CD4-positive, alpha-beta T cell treated with Interleukin-21 for 1 hour (primary cell): ENCODE data around the gene ST8SIA3.
"Not testable (repeated sequence)": the region's sequence is repeated elsewhere in the genome, so short reads cannot be mapped to it uniquely, and the experiment has no call there.

Experiments
- DNase-seq: peaks from one replicate; pipeline ENCODE4 v3.0.0-alpha.2; 2020

The ST8SIA3 gene

DNA sequence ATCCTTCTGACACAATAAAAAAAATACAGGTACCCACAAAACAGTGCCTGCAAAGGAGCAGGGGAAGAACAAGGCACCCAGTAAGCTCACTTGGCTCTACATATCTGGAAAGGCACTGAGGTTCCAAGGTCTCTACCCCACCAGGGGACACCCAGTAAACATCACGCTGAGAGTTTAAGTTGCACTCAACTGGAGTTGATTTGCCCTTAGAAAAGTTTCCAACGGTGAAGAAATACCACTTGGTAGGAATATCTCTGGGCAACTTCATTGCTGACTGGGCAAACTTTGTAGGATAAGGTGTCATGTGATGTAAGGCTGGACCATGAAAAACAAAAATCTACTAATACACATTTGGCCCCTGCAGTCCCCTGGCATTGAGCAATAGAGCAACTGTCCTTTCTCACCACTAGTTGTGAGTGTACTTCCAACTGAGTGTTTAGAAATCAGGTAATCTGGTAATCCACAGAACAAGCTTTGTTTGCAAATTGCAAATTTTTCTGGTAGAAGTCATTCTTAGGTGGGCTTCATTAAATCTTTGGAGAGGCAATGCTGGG lies 14.2 kb downstream of the ST8SIA3 start:
- DNase-seq = no peak

DNA sequence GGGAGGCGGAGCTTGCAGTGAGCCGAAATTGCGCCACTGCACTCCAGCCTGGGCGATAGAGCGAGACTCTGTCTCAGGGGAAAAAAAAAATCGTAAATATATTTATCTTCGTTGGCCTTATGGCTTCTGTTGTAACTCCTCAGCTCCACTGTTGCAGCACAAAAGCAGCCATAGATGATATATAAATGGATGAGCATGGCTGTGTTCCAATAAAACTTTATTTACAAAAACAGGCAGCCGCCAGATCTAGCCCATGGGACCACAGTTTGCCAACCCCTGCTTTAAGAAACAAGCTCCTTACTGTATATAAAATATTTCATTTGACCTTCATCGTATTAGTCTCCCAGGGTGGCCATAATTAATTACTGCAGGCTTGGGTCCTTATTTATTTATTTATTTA lies 20.1 kb downstream of the ST8SIA3 start:
- no peak for DNase-seq

- DNase-seq = no peak
Measured at GRCh38 chr18:57373017-57373416, 20.7 kb downstream of the ST8SIA3 start.

GRCh38 chr18:57376503-57376902 lies 24.1 kb downstream of the ST8SIA3 start:
- DNase-seq = no peak

- no peak for DNase-seq
Measured at GRCh38 chr18:57389271-57389670, 36.9 kb downstream of the ST8SIA3 start.

GRCh38 chr18:57390044-57390443 lies 37.7 kb downstream of the ST8SIA3 start:
- no peak for DNase-seq

DNA sequence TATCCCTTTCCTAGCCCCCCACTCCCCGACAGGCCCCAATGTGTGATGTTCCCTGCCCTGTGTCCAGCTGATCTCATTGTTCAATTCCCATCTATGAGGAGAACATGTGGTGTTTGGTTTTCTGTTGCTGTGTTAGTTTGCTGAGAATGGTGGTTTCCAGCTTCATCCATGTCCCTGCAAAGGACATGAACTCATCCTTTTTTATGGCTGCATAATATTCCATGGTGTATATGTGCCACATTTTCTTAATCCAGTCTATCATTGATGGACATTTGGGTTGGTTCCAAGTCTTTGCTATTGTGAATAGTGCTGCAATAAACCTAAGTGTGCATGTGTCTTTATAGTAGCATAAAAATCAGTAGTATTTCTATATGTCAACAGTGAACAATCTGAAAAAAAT lies 42.4 kb downstream of the ST8SIA3 start:
- DNase-seq = not testable (repeated sequence)

DNA sequence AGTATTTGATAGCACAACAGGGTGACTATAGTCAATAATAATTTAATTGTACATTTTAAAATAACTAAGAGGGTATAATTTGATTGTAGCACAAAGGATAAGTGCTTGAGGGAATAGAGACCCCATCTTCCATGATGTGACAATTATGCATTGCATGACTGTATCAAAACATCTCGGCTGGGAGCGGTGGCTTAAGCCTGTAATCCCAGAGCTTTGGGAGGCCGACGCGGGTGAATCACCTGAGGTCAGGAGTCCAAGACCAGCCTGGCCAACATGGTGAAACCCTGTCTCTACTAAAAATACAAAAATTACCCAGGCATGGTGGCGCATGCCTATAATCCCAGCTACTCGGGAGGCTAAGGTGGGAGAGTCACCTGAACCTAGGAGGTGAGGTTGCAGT lies 44.5 kb downstream of the ST8SIA3 start:
- DNase-seq = not testable (repeated sequence)

DNA sequence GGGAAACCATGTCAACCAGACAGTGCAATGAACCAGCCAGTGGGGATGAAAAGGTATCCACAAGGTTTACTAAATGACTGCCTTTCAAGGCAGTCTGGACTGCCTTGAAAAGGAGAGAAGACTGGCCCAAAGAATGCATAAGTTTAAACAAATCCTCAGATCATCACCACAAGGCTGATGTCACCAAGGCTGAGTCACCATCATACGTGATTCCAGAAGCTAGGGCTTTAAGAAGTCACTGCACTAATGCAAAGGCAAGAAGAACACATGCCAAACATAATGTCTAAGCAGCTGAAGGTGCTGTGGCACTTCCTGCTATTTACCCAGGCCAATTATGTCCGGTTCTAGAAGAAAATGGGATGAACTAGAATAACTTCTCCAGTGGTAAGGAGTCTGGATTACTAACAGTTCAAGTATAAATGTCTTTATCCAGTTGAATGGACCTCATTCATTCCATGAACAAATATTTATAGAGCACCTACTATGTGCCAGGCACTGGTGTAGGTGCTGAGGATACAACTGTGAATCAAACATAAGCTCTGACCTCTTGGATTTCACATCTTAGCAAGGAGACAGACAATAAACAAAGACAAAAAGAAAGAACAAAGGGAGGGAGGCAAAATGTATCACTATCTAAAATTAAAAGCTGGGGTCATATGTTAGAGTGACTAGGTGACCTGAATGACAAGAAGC lies 45.2 kb downstream of the ST8SIA3 start:
- DNase-seq = no peak

GRCh38 chr18:57404345-57404744 lies 52.0 kb downstream of the ST8SIA3 start:
- DNase-seq = no peak

- DNase-seq = no peak
Measured at GRCh38 chr18:57409650-57410049, 57.3 kb downstream of the ST8SIA3 start.

- no peak for DNase-seq
Measured at GRCh38 chr18:57410749-57411148, 58.4 kb downstream of the ST8SIA3 start.

- DNase-seq = no peak
Measured at GRCh38 chr18:57416542-57416941, 64.2 kb downstream of the ST8SIA3 start.
